GM23248 (cell line): Measurements from ENCODE around the gene MAP2K7. TPM values are rescaled to one million over a fixed set of nuclear protein-coding genes. Genes with fewer than 3 reads are reported as not detected.

ENCODE experiments used
- DNase-seq: peaks from one replicate; pipeline ENCODE4 v3.0.0-alpha.2; 2015
- H2AFZ ChIP-seq: fragments of 200-600 bp; sonication (generic); 2 replicates; pipeline ENCODE4 v1.6.1; 2016; ENCODE audit warnings: antibody characterized with exemption
- H3F3A ChIP-seq: fragments of 200-600 bp; sonication (generic); 2 replicates; pipeline ENCODE4 v1.6.1; 2016; ENCODE audit warnings: mild to moderate bottlenecking, antibody characterized with exemption, mixed run types; ENCODE audit not compliant: insufficient read depth
- H3K27ac ChIP-seq: fragments of 200-600 bp; sonication (generic); 2 replicates; pipeline ENCODE4 v1.5.1; 2016; ENCODE audit warnings: mild to moderate bottlenecking
- H3K27me3 ChIP-seq: fragments of 200-600 bp; sonication (generic); replicated peaks from 2 replicates; pipeline ENCODE4 v1.6.1; 2016; ENCODE audit warnings: mild to moderate bottlenecking; ENCODE audit not compliant: insufficient read depth
- H3K36me3 ChIP-seq: fragments of 200-600 bp; sonication (generic); 2 replicates; pipeline ENCODE4 v1.6.1; 2016; ENCODE audit warnings: low read depth, mild to moderate bottlenecking
- H3K4me1 ChIP-seq: fragments of 200-600 bp; sonication (generic); 2 replicates; pipeline ENCODE4 v1.6.1; 2016; ENCODE audit warnings: mild to moderate bottlenecking; ENCODE audit not compliant: insufficient read depth
- H3K4me2 ChIP-seq: fragments of 200-600 bp; sonication (generic); one replicate; pipeline ENCODE4 v1.6.1; 2016; ENCODE audit warnings: mild to moderate bottlenecking; ENCODE audit not compliant: unreplicated experiment
- H3K4me3 ChIP-seq: fragments of 200-600 bp; sonication (generic); 2 replicates; pipeline ENCODE4 v1.5.1; 2016; ENCODE audit warnings: mild to moderate bottlenecking
- H3K79me2 ChIP-seq: fragments of 200-600 bp; sonication (generic); 2 replicates; pipeline ENCODE4 v1.6.1; 2016; ENCODE audit warnings: mild to moderate bottlenecking; ENCODE audit not compliant: insufficient read depth
- H3K9ac ChIP-seq: fragments of 200-600 bp; sonication (generic); 2 replicates; pipeline ENCODE4 v1.6.1; 2016; ENCODE audit warnings: mild to moderate bottlenecking
- H3K9me2 ChIP-seq: fragments of 200-600 bp; sonication (generic); 2 replicates; pipeline ENCODE4 v1.6.1; 2016; ENCODE audit warnings: mixed run types, mild to moderate bottlenecking, moderate library complexity; ENCODE audit not compliant: insufficient read depth
- H3K9me3 ChIP-seq: fragments of 200-600 bp; sonication (generic); one replicate; pipeline ENCODE4 v1.6.1; 2017; ENCODE audit warnings: low read depth
- H4K20me1 ChIP-seq: fragments of 200-600 bp; sonication (generic); 2 replicates; pipeline ENCODE4 v1.6.0; 2016; ENCODE audit not compliant: insufficient read depth
- EZH2 ChIP-seq: fragments of 200-600 bp; sonication (generic); IDR thresholded peaks from 2 replicates; pipeline ENCODE4 v1.6.1; 2018; ENCODE audit warnings: antibody characterized with exemption, mild to moderate bottlenecking; ENCODE audit not compliant: insufficient read depth, poor library complexity, severe bottlenecking
- EZH2phosphoT487 ChIP-seq: fragments of 200-600 bp; sonication (generic); IDR thresholded peaks from 2 replicates; pipeline ENCODE4 v1.6.1; 2018; ENCODE audit warnings: antibody characterized with exemption, moderate library complexity, mild to moderate bottlenecking, low read depth; ENCODE audit not compliant: insufficient read depth
- WGBS, 2 experiments: methylation state at CpG; one replicate each; pipeline ENCODE4 v1.1.6; 2015 to 2017; ENCODE audit warnings: low lambda C conversion rate in 2 of 2, low coverage in 1 of 2; ENCODE audit errors: missing lambda C conversion rate in 2 of 2; 5-methylcytosine and 5-hydroxymethylcytosine counted together
- in situ Hi-C: fragments of 300-500 bp; cut with MboI; formaldehyde crosslinking; loops from 2 replicates; pipeline ENCODE4 v1.15.0; 2020
- polyA plus RNA-seq: library from polyadenylated mRNA; unstranded; fragments of >200 nt; fragmentation: Nextera tagmentation; extraction: Ambion mirVana; gene quantifications from 2 replicates; pipeline ENCODE4 v1.2.1, GENCODE V29; 2016
- total RNA-seq: library from RNA; depleted of rRNA; stranded (reverse); fragments of >200 nt; shearing (Covaris generic); gene quantifications from 2 replicates; pipeline ENCODE4 v1.2.3, GENCODE V29; 2014

Gene MAP2K7
- total and polyA plus RNA-seq, 2 experiments from 2014 or later = 4.6 to 9.7 TPM

DNA sequence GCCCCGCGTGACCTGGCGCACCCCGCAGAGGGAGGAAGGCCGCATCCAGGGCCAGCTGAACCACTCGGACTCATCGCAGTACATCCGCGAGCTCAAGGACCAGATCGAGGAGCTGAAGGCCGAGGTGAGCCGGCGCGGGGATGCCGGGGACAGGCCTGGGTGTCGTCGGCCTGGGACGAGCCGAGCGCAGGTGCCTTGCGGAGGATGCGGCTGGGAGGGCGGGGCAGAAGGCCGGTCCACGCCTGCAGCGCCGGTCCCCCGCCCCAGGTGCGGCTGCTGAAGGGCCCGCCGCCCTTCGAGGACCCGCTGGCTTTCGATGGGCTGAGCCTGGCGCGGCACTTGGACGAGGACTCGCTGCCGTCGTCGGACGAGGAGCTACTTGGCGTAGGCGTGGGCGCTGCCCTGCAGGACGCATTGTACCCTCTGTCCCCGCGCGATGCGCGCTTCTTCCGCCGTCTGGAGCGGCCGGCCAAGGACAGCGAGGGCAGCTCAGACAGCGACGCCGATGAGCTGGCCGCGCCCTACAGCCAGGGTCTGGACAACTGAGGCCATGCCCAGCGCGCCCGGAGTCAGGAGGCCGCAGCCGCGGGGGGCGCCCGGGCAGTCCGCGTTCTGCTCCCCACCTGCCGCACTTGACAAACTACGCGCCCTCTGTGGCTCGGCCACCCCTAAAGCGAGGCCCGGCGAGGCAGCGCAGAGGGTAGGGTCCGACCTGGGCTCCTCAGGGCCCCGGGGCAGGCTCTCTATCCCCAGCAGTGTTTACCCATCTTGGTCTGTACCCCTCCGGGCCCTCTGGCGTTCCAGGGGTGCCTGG is 40.3 kb upstream of the MAP2K7 start:
- no peaks in the 10 kb centered on the region for H3K9me2 ChIP-seq
- no peak overlapping the region for H3K4me3 ChIP-seq
- TF ChIP-seq EZH2 (no peak), EZH2phosphoT487 (no peak)
- no peaks in the 10 kb centered on the region for H3K9me3 ChIP-seq
- no peak overlapping the region for H3K9ac ChIP-seq
- no peak overlapping the region for H2AFZ ChIP-seq
- no peaks in the 10 kb centered on the region for H3F3A ChIP-seq
- H3K27ac ChIP-seq = no peak overlapping the region
- no peak for DNase-seq
- no peaks in the 10 kb centered on the region for H3K79me2 ChIP-seq
- no peaks in the 10 kb centered on the region for H3K4me1 ChIP-seq
- 94 to 96% methylated on average over 52 to 83 of the region's 83 CpGs for WGBS, 2 experiments
- no peaks in the 10 kb centered on the region for H4K20me1 ChIP-seq
- no peak overlapping the region for H3K4me2 ChIP-seq
- no peaks in the 10 kb centered on the region for H3K27me3 ChIP-seq
- in situ Hi-C loops = no loop called here
- no peaks in the 10 kb centered on the region for H3K36me3 ChIP-seq

DNA sequence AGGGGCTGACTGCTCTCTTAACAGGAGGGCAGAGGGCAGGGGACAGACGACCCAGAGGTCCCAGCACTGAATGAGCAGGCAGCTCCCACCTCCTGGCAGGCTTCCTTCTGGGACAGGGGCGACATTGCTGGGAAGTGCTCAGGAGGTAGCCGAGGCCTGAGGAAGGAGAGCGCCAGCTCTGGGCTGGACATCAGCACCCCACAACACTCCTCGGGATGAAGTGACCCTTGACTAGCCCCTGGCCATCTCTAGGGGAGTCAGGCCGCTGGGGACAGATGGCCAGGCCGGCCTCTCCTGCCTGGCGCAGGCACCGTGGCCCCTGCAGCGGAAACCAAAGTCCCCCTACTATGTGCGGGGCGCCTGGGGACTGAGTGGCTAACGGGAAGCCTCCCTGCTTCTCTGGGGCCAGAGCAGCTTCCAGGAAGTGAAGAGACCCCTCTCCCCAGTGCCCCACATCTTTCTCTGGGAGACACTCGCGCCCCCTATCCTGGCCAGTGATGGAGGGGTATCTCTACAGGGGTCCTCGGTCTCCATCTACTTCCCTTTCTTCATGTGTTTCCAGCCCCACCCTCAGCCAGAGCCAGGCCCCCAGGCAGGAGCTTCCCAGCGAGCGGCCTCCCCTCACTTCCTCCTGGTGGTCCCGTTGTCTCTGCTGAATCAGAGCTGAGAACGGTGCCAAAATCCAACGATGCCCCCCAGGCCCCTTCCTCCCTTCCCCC is 39.5 kb upstream of the MAP2K7 start:
- Histone ChIP-seq H3K36me3 (no peaks in the 10 kb centered on the region), H3K27ac (no peak overlapping the region), H3K79me2 (no peaks in the 10 kb centered on the region), H3K9ac (no peak overlapping the region), H3K9me2 (no peaks in the 10 kb centered on the region), H3K9me3 (no peaks in the 10 kb centered on the region), H3K4me3 (no peak overlapping the region), H2AFZ (no peak overlapping the region), H3F3A (no peaks in the 10 kb centered on the region), H4K20me1 (no peaks in the 10 kb centered on the region), H3K27me3 (no peaks in the 10 kb centered on the region), H3K4me2 (no peak overlapping the region), H3K4me1 (no peaks in the 10 kb centered on the region)
- WGBS, 2 experiments = 86% methylated on average over 19 to 20 of the region's 21 CpGs
- in situ Hi-C loops = no loop called here
- DNase-seq = no peak
- no peak for TF ChIP-seq EZH2phosphoT487
- TF ChIP-seq EZH2 = no peak

DNA sequence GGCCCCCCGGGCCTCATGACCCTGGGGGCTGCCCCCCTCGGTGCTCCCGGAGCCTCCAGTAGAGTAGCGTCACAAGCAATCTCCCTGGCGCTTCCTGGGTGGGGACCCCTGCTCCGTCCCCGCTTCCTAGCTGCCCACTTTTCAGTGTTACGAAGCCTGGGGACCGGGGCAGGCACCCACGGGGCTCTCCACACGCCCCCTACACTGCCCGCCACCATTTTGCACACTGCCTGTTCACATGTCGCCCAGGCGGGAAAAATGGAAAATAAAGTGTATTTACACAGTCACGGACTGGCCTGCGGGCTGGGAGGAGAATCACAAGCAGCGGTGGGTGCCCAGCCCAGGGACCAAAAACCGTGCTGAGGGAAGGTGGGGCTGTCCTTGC is 39.0 kb upstream of the MAP2K7 start:
- H3K4me3 ChIP-seq = no peak overlapping the region
- H2AFZ ChIP-seq = no peak overlapping the region
- no peaks in the 10 kb centered on the region for H4K20me1 ChIP-seq
- H3K36me3 ChIP-seq = no peaks in the 10 kb centered on the region
- no peak for DNase-seq
- in situ Hi-C loops = no loop called here
- no peaks in the 10 kb centered on the region for H3F3A ChIP-seq
- no peak overlapping the region for H3K4me2 ChIP-seq
- H3K9ac ChIP-seq = no peak overlapping the region
- H3K27ac ChIP-seq = no peak overlapping the region
- no peaks in the 10 kb centered on the region for H3K27me3 ChIP-seq
- H3K4me1 ChIP-seq = no peaks in the 10 kb centered on the region
- 71 to 77% methylated on average over 14 to 18 of the region's 18 CpGs for WGBS, 2 experiments
- no peaks in the 10 kb centered on the region for H3K9me3 ChIP-seq
- H3K79me2 ChIP-seq = no peaks in the 10 kb centered on the region
- H3K9me2 ChIP-seq = no peaks in the 10 kb centered on the region
- no peak for TF ChIP-seq EZH2phosphoT487

DNA sequence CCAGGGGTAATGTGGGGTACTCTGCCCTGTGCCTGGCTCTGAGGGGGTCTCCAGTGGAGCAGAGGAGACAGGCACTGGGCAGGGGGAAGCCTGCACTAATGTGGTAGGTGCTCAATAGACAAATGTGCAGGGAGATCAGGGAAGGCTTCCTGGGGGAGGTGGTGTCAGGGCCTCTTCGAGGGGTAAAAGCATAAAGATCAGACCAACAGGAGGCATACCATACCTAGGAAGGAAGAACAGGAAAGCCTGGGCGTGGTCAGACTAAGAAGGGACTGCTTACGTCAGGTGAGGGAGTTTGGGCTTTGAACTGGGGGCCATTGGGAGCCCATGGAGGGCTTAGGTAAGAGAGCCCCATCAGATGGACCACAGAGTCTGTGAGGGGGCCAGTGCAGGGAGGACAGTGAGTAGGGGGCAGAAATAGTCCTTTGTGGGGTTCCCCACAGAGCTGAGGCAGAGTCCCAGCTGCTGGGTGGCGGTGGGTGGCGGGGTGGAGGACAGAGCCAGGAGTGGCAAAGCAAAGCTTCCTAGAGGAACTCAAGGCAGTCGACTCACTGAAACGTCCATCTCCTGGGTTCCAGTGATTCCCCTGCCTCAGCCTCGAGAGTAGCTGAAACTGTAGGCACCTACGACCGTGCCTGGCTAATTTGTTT is 38.3 kb upstream of the MAP2K7 start:
- in situ Hi-C loops = no loop called here
- Histone ChIP-seq H3K27me3 (no peaks in the 10 kb centered on the region), H3F3A (no peaks in the 10 kb centered on the region), H3K4me3 (no peak overlapping the region), H3K4me2 (no peak overlapping the region), H3K9me2 (no peaks in the 10 kb centered on the region), H3K4me1 (no peaks in the 10 kb centered on the region), H2AFZ (no peak overlapping the region), H3K36me3 (no peaks in the 10 kb centered on the region), H3K9me3 (no peaks in the 10 kb centered on the region), H3K9ac (no peak overlapping the region), H3K79me2 (no peaks in the 10 kb centered on the region), H4K20me1 (no peaks in the 10 kb centered on the region), H3K27ac (no peak overlapping the region)
- 35 to 38% methylated on average over 9 to 10 of the region's 10 CpGs for WGBS, 2 experiments
- TF ChIP-seq EZH2 = no peak
- TF ChIP-seq EZH2phosphoT487 = no peak
- DNase-seq = no peak
